HEK293 (cell line): ENCODE results near the gene DBN1.
A peak's percentile ranks its signal among the peaks of the same experiment; 100 is the strongest.

ENCODE experiments used
- GFI1B ChIP-seq: fragments of 450-650 bp; formaldehyde crosslinking; IDR thresholded peaks from 2 replicates; pipeline ENCODE4 v1.5.1; 2016; ENCODE audit warnings: missing biosample characterization, missing genetic modification characterization
- IKZF3 ChIP-seq: fragments of 450-650 bp; IDR thresholded peaks from 2 replicates; pipeline ENCODE4 v1.5.0; 2018; ENCODE audit warnings: missing biosample characterization, mild to moderate bottlenecking, missing genetic modification characterization, moderate library complexity
- REPIN1 ChIP-seq: fragments of 450-650 bp; formaldehyde crosslinking; IDR thresholded peaks from 2 replicates; pipeline ENCODE4 v1.5.1; 2017; ENCODE audit warnings: missing biosample characterization, missing genetic modification characterization, low read depth
- SALL2 ChIP-seq: fragments of 450-650 bp; formaldehyde crosslinking; IDR thresholded peaks from 2 replicates; pipeline ENCODE4 v1.5.0; 2017; ENCODE audit warnings: missing biosample characterization, mild to moderate bottlenecking, missing genetic modification characterization, borderline replicate concordance
- ZBTB20 ChIP-seq: fragments of 450-650 bp; formaldehyde crosslinking; IDR thresholded peaks from 2 replicates; pipeline ENCODE4 v1.5.1; 2016; ENCODE audit warnings: missing biosample characterization, missing genetic modification characterization
- ZBTB44 ChIP-seq: fragments of 450-650 bp; IDR thresholded peaks from 2 replicates; pipeline ENCODE4 v1.5.1; 2018; ENCODE audit warnings: missing biosample characterization, mild to moderate bottlenecking, missing genetic modification characterization
- ZFHX2 ChIP-seq: fragments of 450-650 bp; formaldehyde crosslinking; conservative IDR thresholded peaks from 2 replicates; pipeline ENCODE4 v1.5.1; 2016; ENCODE audit warnings: missing biosample characterization, missing genetic modification characterization
- ZNF112 ChIP-seq: fragments of 450-650 bp; formaldehyde crosslinking; IDR thresholded peaks from 2 replicates; pipeline ENCODE4 v1.5.0; 2017; ENCODE audit warnings: missing biosample characterization, missing genetic modification characterization
- ZNF140 ChIP-seq: fragments of 450-650 bp; formaldehyde crosslinking; IDR thresholded peaks from 2 replicates; pipeline ENCODE4 v1.5.1; 2016; ENCODE audit warnings: missing biosample characterization, missing genetic modification characterization
- ZNF155 ChIP-seq: fragments of 450-650 bp; formaldehyde crosslinking; IDR thresholded peaks from 2 replicates; pipeline ENCODE4 v1.5.1; 2016; ENCODE audit warnings: missing biosample characterization, missing genetic modification characterization
- ZNF169 ChIP-seq: fragments of 450-650 bp; formaldehyde crosslinking; IDR thresholded peaks from 2 replicates; pipeline ENCODE4 v1.5.1; 2016; ENCODE audit warnings: missing biosample characterization, missing genetic modification characterization
- ZNF292 ChIP-seq: fragments of 450-650 bp; formaldehyde crosslinking; IDR thresholded peaks from 2 replicates; pipeline ENCODE4 v1.5.1; 2016; ENCODE audit warnings: low read depth, missing biosample characterization, missing genetic modification characterization, borderline replicate concordance
- ZNF335 ChIP-seq: fragments of 450-650 bp; formaldehyde crosslinking; conservative IDR thresholded peaks from 2 replicates; pipeline ENCODE4 v1.5.1; 2016; ENCODE audit warnings: missing biosample characterization, missing genetic modification characterization
- ZNF404 ChIP-seq: fragments of 450-650 bp; formaldehyde crosslinking; IDR thresholded peaks from 2 replicates; pipeline ENCODE4 v1.5.1; 2017; ENCODE audit warnings: missing biosample characterization, missing genetic modification characterization
- ZNF48 ChIP-seq: fragments of 450-650 bp; formaldehyde crosslinking; IDR thresholded peaks from 2 replicates; pipeline ENCODE4 v1.5.1; 2016; ENCODE audit warnings: missing biosample characterization, missing genetic modification characterization
- ZNF558 ChIP-seq: fragments of 450-650 bp; formaldehyde crosslinking; IDR thresholded peaks from 2 replicates; pipeline ENCODE4 v1.5.1; 2016; ENCODE audit warnings: missing biosample characterization, missing genetic modification characterization
- ZNF596 ChIP-seq: fragments of 450-650 bp; IDR thresholded peaks from 2 replicates; pipeline ENCODE4 v1.5.0; 2018; ENCODE audit warnings: missing biosample characterization, mild to moderate bottlenecking, missing genetic modification characterization, moderate library complexity
- ZNF626 ChIP-seq: fragments of 450-650 bp; sonication (Bioruptor Pico); formaldehyde crosslinking; IDR thresholded peaks from 2 replicates; pipeline ENCODE4 v1.5.1; 2018; ENCODE audit warnings: missing biosample characterization, missing genetic modification characterization, inconsistent platforms
- ZNF645 ChIP-seq: fragments of 450-650 bp; formaldehyde crosslinking; IDR thresholded peaks from 2 replicates; pipeline ENCODE4; 2016; ENCODE audit warnings: missing biosample characterization, missing genetic modification characterization
- ZNF707 ChIP-seq: fragments of 450-650 bp; formaldehyde crosslinking; IDR thresholded peaks from 2 replicates; pipeline ENCODE4 v1.5.1; 2016; ENCODE audit warnings: missing biosample characterization, missing genetic modification characterization
- ZNF768 ChIP-seq: fragments of 450-650 bp; formaldehyde crosslinking; IDR thresholded peaks from 2 replicates; pipeline ENCODE4 v1.5.1; 2018; ENCODE audit warnings: missing biosample characterization, mild to moderate bottlenecking, missing genetic modification characterization
- ZNF777 ChIP-seq: fragments of 450-650 bp; formaldehyde crosslinking; IDR thresholded peaks from 2 replicates; pipeline ENCODE4 v1.5.1; 2017; ENCODE audit warnings: missing biosample characterization, missing genetic modification characterization, borderline replicate concordance
- ZSCAN23 ChIP-seq: fragments of 450-650 bp; formaldehyde crosslinking; IDR thresholded peaks from 2 replicates; pipeline ENCODE4 v1.5.1; 2016; ENCODE audit warnings: missing biosample characterization, missing genetic modification characterization
- ZSCAN30 ChIP-seq: fragments of 450-650 bp; IDR thresholded peaks from 2 replicates; pipeline ENCODE4 v1.5.1; 2018; ENCODE audit warnings: missing biosample characterization, mild to moderate bottlenecking, missing genetic modification characterization, moderate library complexity
- TF ChIP-seq, protein P1 (sequence below): fragments of 450-650 bp; formaldehyde crosslinking; IDR thresholded peaks from 2 replicates; pipeline ENCODE4 v1.5.1; 2016; ENCODE audit warnings: missing biosample characterization, missing genetic modification characterization
- TF ChIP-seq, protein P2 (sequence below): fragments of 450-650 bp; formaldehyde crosslinking; IDR thresholded peaks from 2 replicates; pipeline ENCODE4 v1.5.1; 2016; ENCODE audit warnings: missing biosample characterization, missing genetic modification characterization
- TF ChIP-seq, protein P3 (sequence below): fragments of 450-650 bp; formaldehyde crosslinking; IDR thresholded peaks from 2 replicates; pipeline ENCODE4 v1.5.1; 2016; ENCODE audit warnings: missing biosample characterization, missing genetic modification characterization
- TF ChIP-seq, protein P4 (sequence below): fragments of 450-650 bp; formaldehyde crosslinking; IDR thresholded peaks from 2 replicates; pipeline ENCODE4 v1.5.0; 2017; ENCODE audit warnings: missing biosample characterization, missing genetic modification characterization, borderline replicate concordance
- TF ChIP-seq, protein P5 (sequence below): fragments of 450-650 bp; formaldehyde crosslinking; optimal IDR thresholded peaks from 2 replicates; pipeline ENCODE3; 2016; ENCODE audit warnings: missing biosample characterization, mild to moderate bottlenecking, missing genetic modification characterization

DBN1 gene

DNA sequence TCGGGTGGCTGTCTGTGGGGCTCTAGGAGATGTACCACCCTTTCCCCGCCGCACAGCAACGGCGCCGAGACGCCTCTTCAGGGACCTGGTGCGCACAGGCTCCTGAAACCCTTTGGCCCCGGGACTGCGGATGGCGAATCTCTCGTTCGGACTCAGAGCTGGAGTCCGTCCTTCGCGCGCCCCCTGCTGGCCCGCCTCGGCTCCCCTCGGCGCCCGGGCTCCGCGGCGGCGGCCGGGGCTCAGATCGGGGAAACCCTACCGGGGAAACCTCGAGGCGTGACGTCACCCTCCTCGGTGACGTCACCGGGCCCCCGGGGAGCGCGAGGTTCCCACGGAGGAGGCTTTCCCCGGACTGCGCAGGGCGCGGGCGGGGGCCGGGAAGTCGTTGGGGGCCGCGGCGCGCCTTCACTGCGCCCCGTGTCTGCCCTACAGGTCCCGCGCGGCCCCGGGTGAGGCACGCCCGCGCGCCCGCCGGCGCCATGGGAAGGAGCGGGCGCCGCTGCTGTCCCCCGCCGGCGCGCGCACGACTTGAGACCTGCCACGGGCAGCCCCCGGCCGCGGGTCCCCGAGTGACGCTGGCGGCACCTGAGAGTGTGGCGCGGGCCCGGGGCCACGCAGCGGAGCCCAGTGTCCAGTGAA lies 18.9 kb downstream of the DBN1 start (continued):
- TF ChIP-seq ZNF558 (tag by site-specific recombination) (no peak), ZNF155 (no peak), ZBTB44 (peak; percentile 76), GFI1B (tag by site-specific recombination) (no peak), ZNF140 (tag by site-specific recombination) (no peak), ZNF596 (tag by site-specific recombination) (peak; percentile 46), ZNF768 (tag by site-specific recombination) (no peak), ZNF292 (no peak), ZNF169 (no peak), ZNF404 (tag by site-specific recombination) (no peak), ZSCAN23 (tag by site-specific recombination) (no peak), ZNF707 (no peak), ZBTB20 (tag by site-specific recombination) (peak; percentile 99), REPIN1 (tag by site-specific recombination) (no peak), ZNF335 (tag by site-specific recombination) (no peak), ZFHX2 (peak; percentile 34; the same call in 1 of the 2 replicates), ZNF626 (tag by site-specific recombination) (no peak; the same call in 1 of the 2 replicates), IKZF3 (tag by site-specific recombination) (peak; percentile 79), ZNF777 (tag by site-specific recombination) (no peak), ZNF48 (no peak), ZNF645 (no peak), SALL2 (tag by site-specific recombination) (peak; percentile 86), ZNF112 (tag by site-specific recombination) (no peak), ZSCAN30 (peak; percentile 94)
- TF ChIP-seq, protein P1, sequence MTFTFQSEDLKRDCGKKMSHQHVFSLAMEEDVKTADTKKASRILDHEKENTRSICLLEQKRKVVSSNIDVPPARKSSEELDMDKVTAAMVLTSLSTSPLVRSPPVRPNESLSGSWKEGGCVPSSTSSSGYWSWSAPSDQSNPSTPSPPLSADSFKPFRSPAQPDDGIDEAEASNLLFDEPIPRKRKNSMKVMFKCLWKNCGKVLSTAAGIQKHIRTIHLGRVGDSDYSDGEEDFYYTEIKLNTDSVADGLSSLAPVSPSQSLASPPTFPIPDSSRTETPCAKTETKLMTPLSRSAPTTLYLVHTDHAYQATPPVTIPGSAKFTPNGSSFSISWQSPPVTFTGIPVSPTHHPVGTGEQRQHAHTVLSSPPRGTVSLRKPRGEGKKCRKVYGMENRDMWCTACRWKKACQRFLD (tag by site-specific recombination): no peak
- TF ChIP-seq, protein P2, sequence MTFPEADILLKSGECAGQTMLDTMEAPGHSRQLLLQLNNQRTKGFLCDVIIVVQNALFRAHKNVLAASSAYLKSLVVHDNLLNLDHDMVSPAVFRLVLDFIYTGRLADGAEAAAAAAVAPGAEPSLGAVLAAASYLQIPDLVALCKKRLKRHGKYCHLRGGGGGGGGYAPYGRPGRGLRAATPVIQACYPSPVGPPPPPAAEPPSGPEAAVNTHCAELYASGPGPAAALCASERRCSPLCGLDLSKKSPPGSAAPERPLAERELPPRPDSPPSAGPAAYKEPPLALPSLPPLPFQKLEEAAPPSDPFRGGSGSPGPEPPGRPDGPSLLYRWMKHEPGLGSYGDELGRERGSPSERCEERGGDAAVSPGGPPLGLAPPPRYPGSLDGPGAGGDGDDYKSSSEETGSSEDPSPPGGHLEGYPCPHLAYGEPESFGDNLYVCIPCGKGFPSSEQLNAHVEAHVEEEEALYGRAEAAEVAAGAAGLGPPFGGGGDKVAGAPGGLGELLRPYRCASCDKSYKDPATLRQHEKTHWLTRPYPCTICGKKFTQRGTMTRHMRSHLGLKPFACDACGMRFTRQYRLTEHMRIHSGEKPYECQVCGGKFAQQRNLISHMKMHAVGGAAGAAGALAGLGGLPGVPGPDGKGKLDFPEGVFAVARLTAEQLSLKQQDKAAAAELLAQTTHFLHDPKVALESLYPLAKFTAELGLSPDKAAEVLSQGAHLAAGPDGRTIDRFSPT (tag by site-specific recombination): no peak
- TF ChIP-seq, protein P3, sequence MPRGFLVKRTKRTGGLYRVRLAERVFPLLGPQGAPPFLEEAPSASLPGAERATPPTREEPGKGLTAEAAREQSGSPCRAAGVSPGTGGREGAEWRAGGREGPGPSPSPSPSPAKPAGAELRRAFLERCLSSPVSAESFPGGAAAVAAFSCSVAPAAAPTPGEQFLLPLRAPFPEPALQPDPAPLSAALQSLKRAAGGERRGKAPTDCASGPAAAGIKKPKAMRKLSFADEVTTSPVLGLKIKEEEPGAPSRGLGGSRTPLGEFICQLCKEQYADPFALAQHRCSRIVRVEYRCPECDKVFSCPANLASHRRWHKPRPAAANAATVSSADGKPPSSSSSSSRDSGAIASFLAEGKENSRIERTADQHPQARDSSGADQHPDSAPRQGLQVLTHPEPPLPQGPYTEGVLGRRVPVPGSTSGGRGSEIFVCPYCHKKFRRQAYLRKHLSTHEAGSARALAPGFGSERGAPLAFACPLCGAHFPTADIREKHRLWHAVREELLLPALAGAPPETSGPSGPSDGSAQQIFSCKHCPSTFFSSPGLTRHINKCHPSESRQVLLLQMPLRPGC: peak; percentile 77; the same call in 1 of the 2 replicates
- TF ChIP-seq, protein P4, sequence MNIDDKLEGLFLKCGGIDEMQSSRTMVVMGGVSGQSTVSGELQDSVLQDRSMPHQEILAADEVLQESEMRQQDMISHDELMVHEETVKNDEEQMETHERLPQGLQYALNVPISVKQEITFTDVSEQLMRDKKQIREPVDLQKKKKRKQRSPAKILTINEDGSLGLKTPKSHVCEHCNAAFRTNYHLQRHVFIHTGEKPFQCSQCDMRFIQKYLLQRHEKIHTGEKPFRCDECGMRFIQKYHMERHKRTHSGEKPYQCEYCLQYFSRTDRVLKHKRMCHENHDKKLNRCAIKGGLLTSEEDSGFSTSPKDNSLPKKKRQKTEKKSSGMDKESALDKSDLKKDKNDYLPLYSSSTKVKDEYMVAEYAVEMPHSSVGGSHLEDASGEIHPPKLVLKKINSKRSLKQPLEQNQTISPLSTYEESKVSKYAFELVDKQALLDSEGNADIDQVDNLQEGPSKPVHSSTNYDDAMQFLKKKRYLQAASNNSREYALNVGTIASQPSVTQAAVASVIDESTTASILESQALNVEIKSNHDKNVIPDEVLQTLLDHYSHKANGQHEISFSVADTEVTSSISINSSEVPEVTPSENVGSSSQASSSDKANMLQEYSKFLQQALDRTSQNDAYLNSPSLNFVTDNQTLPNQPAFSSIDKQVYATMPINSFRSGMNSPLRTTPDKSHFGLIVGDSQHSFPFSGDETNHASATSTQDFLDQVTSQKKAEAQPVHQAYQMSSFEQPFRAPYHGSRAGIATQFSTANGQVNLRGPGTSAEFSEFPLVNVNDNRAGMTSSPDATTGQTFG (tag by site-specific recombination): peak; percentile 75; the same call in 1 of the 2 replicates
- TF ChIP-seq, protein P5, sequence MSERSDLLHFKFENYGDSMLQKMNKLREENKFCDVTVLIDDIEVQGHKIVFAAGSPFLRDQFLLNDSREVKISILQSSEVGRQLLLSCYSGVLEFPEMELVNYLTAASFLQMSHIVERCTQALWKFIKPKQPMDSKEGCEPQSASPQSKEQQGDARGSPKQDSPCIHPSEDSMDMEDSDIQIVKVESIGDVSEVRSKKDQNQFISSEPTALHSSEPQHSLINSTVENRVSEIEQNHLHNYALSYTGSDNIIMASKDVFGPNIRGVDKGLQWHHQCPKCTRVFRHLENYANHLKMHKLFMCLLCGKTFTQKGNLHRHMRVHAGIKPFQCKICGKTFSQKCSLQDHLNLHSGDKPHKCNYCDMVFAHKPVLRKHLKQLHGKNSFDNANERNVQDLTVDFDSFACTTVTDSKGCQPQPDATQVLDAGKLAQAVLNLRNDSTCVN (tag by site-specific recombination): no peak
